Raji (cell line): ENCODE data around the gene FAM13B.

Experiments
- POLR2A ChIP-seq: IDR thresholded peaks from 2 replicates; pipeline ENCODE4 v1.6.1; 2011; ENCODE audit warnings: low read depth, low read length, control low read depth; ENCODE audit not compliant: insufficient read depth

Gene FAM13B

GRCh38 chr5:138000102-138000723 is 32.7 kb downstream of the FAM13B start:
- no peak for TF ChIP-seq POLR2A

GRCh38 chr5:137997726-137998213 is 35.1 kb downstream of the FAM13B start:
- no peak for TF ChIP-seq POLR2A

GRCh38 chr5:137995749-137996128 is 37.1 kb downstream of the FAM13B start:
- TF ChIP-seq POLR2A, result no peak

GRCh38 chr5:137995077-137995748 is 37.7 kb downstream of the FAM13B start:
- TF ChIP-seq POLR2A, result no peak

GRCh38 chr5:137994556-137994955 is 38.3 kb downstream of the FAM13B start:
- no peak for TF ChIP-seq POLR2A

- no peak for TF ChIP-seq POLR2A
These were observed 43.5 kb downstream of the FAM13B start for GRCh38 chr5:137989419-137989818.

GRCh38 chr5:137975208-137975607 is 57.7 kb downstream of the FAM13B start:
- TF ChIP-seq POLR2A, result no peak

- no peak for TF ChIP-seq POLR2A
These were observed 72.1 kb downstream of the FAM13B start for GRCh38 chr5:137960819-137961218.

GRCh38 chr5:137960141-137960540 is 72.7 kb downstream of the FAM13B start:
- no peak for TF ChIP-seq POLR2A

- no peak for TF ChIP-seq POLR2A
These were observed 73.4 kb downstream of the FAM13B start for GRCh38 chr5:137959488-137959887.

GRCh38 chr5:137957948-137958347 is 74.9 kb downstream of the FAM13B start:
- TF ChIP-seq POLR2A, result no peak

GRCh38 chr5:137954131-137954879 is 78.6 kb downstream of the FAM13B start:
- no peak for TF ChIP-seq POLR2A

- TF ChIP-seq POLR2A, result no peak
These were observed 87.1 kb downstream of the FAM13B start for GRCh38 chr5:137945825-137946224.

GRCh38 chr5:137939331-137939730 is 93.5 kb downstream of the FAM13B start:
- no peak for TF ChIP-seq POLR2A

- no peak for TF ChIP-seq POLR2A
These were observed 94.1 kb downstream of the FAM13B start for GRCh38 chr5:137938751-137939143.
